HG03060 (cell line): Measurements from ENCODE around the gene MYO18A.
"Not testable (repeated sequence)": the region's sequence is repeated elsewhere in the genome, so short reads cannot be mapped to it uniquely, and the experiment has no call there.

Experiments used
- ATAC-seq: cut with Tn5 transposase; IDR thresholded peaks from one replicate; pipeline ENCODE4 v1.9.1; 2021; ENCODE audit warnings: low read depth, moderate number of reproducible peaks; ENCODE audit not compliant: unreplicated experiment

MYO18A gene

GRCh38 chr17:29180034-29180787 lies at the start of gene MYO18A:
Gene MYO18A, minus strand, starts transcription at chr17:29180398. Its CDS starts 13,458 bp downstream, at chr17:29166940.
- no peak for ATAC-seq

- no peak for ATAC-seq
Observed at GRCh38 chr17:29225396-29225795, 45.2 kb upstream of the MYO18A start.

DNA sequence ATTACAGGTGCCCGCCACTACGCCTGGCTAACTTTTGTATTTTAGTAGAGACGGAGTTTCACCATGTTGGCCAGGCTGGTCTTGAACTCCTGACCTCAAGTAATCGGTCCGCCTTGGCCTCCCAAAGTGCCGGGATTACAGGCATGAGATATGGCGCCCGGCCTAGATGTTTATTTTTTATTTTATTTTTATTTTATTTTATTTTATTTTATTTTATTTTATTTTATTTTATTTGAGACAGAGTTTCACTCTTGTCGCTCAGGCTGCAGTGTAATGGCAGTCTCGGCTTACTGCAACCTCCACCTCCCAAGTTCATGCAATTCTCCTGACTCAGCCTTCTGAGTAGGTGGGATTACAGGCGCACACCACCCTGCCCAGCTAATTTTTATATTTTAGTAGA lies 41.1 kb upstream of the MYO18A start:
- ATAC-seq = not testable (repeated sequence)

DNA sequence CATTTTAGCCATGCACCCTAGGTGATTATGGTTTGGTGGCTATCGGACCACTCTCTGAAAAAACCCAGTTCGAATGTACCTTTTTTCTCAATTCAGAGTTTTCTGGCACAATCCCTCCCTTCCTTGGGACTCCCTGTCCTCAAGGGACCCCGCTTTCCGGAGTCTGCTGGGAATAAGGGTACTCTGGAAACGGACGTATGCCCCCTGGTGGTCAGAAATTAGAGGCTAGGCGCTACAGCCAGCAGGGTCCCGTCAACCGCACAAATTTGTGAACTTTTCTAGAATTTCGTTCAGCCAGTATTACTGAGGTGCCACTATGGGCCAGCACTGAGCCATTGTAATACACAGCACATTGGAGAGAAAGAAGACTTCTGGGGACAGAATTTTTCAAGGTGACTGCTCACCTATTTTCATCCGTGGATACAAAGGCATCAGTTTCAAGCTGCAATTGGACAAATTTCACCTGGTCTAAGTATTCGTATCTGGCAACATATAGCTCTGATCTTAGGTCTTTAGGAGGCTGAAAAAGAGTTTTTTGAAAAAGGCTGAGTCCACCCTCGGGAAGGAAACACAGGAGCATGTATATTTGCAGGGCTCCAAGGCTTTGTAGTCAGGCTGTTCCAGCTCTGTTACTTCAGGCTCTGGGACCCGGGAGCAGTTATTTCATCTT lies 39.3 kb upstream of the MYO18A start:
- ATAC-seq = no peak

DNA sequence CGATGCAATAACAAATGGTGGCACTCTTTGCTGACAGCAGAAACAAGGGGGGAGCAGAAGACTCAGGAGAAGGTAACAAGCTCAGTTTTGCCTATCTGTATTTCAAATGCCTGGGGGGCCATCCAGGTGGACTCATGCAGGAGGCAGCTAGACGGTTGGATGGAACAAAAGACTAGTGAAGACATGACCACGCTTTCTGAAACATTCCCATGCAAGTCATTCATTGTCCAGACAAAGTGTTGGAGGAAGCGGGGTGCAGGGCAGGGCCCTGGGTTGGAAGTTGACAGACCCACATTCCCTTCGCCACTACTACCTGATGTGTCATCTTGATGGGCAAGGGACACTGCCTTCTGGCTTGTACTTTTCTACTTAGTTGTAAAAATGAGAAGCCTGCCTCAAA lies 36.7 kb upstream of the MYO18A start:
- ATAC-seq = no peak

DNA sequence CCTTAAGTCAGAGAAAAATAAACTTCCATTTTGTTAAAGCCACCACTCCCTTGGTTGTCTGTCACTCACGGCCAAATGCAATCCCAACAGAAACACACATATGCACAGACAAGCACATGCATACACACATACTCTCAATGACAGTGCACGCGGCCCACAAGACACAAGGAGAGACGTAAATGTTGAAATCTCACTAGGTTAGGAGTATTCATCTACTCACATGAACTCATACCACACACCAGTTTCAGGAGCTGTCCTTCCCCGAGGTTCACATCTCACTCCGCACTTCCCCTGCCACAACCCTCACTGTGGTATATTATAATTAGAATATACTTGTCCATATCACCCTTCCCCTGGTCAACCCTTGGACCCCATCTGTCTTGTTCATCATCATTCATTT lies 36.0 kb upstream of the MYO18A start:
- no peak for ATAC-seq

DNA sequence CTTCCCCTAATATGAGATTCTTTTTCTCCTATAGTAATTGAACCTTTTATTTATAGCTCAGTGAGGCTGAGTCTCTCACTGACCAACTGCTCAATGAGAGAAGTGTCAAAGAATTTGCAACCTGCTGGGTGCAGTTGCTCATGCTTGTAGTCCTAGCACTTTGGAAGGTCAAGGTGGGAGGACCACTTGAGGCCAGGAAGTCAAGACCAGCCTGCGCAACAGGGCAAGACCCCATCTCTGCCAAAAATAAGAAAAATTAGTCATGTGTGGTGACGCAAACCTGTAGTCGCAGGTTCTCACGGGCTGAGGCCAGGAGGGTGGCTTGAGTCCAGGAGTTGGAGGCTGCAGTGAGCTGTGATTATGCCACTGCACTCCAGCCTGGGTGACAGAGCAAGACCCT lies 35.5 kb upstream of the MYO18A start:
- no peak for ATAC-seq

- no peak for ATAC-seq
Observed at GRCh38 chr17:29215174-29215573, 35.0 kb upstream of the MYO18A start.

DNA sequence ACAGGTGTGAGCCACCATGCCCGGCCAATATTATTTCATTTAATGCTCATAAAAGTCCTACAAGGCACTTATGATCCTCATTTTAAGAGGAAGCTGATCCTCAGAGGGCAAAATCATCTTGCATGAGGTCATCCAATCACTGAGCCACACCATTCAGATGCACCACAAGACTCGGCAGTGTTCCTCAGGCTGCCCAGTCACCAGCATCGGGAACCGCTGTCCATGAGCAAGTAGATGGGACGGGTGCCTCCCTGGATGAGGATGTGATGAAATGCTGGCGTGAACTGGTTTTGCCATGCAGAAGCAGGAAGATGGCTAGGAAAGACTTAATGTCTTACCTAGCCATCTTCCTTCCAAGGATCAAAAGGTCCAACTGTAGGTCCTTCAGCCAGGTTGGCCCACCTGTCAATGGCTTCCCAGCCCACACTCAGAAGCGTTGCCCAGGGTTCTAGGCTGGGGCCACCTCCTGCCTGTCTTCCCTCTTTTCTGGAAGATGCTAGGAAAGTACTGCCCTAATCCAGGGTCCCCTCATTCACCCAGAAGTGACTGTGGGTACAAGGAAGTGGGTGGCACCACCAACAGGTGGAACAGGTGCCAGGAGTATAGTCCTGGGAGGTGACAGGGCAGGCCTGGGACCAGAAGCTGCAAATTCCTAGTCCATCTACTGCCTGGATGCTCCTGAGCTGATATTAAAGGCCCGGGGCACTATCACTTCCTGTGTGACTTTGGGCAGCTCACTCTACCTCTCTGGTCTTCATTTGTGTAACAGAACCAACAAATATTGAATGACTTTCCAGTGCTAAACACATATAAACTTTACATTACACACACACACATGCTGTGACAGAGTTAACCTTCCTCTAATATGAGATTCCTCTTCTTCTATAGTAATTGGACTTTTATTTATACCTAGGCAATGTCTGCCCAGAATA lies 34.3 kb upstream of the MYO18A start:
- ATAC-seq = no peak

GRCh38 chr17:29212681-29213121 lies 32.5 kb upstream of the MYO18A start:
- ATAC-seq = no peak

DNA sequence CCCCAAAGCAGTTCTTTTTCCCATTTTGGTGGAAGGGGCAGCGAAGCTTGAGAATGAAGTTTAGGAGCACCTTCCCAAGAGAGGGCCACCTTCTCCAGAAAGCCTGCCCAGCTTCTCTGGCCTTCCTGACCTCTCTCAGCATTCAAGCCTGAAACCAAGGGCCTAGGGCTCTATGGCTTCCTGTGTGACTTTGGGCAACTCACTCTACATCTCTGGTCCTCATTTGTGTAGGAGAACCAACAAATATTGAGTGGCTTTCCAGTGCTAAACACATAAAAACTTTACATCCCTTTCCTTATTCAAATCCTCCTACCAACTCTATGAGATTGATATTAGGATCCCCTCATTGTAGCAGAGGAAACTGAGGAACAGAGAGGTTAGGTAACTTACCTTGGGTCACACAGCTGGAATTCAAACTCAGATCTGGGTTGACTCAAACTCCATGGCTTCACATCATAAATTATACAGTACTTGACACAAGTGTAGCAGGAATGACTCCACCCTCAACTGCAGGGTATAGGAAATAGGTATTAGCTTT lies 32.0 kb upstream of the MYO18A start:
- no peak for ATAC-seq

- ATAC-seq = no peak
Observed at GRCh38 chr17:29210879-29211278, 30.7 kb upstream of the MYO18A start.

DNA sequence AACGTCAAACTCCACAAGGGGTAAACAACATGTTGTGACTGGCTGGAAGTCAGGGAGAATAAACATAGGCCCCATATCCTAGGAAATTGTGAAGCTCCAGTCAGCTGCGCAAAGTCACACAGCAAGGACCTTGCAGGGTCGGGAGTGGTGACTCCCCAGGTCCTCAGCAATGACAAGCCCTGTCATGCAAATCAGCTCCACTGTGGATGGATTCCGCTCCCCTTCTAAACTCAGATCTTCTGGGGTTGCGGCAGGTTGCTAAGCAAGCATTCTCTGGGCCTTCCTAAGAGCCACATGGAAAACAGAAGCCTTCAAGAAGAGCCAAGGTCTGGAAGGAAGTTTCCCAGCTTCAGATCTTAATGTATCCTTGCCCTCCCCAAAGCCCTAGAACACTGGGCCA lies 28.9 kb upstream of the MYO18A start:
- ATAC-seq = no peak

GRCh38 chr17:29207975-29208374 lies 27.8 kb upstream of the MYO18A start:
- no peak for ATAC-seq

DNA sequence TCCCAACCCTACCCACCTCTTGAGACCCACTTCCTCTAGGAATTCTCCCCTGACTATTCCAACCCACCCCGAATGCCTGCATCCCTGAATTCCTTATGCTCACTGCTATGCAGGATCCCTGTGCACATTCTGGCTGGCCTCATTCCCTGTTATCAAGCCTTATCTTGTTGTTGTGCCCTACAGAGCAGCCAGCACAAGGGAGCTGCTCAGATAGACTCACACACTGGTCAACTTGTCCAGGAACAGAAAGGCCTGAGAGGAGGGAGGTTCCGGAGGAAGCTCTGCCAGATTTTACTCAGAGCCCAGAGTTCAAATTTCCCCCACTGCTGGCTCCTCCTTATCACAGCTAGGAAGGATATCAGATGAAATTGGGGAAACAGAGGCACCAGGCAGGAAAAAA lies 24.8 kb upstream of the MYO18A start:
- no peak for ATAC-seq

DNA sequence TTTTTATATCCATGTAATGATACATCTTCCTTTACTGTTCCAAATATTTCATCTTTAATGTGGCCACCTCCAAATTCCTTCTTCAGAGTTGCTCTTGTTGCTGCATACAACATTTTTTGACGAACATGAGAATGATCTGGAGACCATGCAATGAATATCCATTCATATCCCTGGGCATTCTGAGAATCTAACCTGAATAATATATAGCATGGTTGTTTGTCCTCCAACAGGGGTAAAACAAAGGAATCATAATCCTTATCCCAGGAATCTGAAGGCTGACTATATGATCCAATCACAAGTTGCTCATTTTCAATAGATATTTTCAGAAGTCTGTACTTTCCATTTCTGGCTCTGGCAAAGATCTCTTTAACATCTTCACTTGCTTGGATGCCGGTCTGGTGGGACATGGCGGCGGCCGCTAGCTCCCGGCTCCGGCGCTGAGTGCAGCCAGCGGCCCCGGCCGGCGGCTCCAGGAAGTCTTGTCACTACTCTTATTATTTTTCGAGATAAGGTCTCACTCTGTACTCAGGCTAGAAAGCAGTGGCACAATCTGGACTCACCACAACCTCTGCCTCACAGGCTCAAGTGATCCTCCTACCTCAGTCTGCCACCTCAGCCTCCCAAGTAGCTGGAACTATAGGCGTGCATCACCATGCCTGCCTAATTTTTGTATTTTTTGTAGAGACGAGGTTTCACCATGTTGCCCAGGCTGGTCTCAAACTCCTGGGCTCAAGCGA lies 24.0 kb upstream of the MYO18A start:
- ATAC-seq = not testable (repeated sequence)

DNA sequence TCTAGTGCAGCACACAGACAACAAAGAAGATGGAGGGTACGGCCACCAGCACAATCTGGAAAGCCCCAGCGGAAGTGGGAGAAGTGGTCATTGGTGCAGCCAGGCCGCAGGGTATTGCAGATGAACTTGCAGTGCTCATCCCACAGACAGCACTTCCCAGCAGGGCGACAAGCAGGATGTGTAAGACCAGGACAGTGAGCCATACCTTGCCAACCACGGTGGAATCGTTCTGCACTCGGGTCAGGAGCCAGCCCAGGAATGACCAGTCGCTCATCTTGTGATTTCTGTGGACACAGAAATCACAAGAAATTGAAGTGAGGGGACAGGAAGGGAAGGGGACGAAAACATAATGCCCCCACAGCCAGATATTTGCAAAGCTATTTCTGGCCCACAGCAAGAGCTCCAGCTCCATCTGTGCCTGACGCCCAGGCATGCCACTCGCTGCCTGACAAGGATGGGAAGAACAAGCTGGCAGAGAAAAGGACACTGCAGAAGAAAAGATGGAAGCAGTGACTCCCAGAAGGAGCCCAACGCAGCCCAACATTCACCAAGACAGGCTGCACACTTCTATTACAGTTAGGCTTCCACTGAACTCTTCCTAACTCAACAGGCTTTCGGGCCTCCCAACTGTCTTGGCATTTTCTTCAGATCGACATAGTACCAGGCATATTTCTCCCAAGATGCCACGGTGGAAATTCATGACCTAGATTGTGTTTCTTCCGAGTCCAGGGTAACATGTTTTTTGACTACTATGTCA lies 17.5 kb upstream of the MYO18A start:
- no peak for ATAC-seq

- ATAC-seq = no peak
Observed at GRCh38 chr17:29196769-29197515, 16.7 kb upstream of the MYO18A start.
